VCaP (cell line): Measurements from ENCODE around the gene PANK4.

ENCODE experiments used
- H3K27ac ChIP-seq: fragments of 450-650 bp; 2 replicates; pipeline ENCODE4 v1.5.1; 2017
- TF ChIP-seq, protein P1 (sequence below): fragments of 450-650 bp; conservative IDR thresholded peaks from 2 replicates; pipeline ENCODE4 v1.5.1; 2017; ENCODE audit warnings: mild to moderate bottlenecking, moderate library complexity

Gene PANK4

DNA sequence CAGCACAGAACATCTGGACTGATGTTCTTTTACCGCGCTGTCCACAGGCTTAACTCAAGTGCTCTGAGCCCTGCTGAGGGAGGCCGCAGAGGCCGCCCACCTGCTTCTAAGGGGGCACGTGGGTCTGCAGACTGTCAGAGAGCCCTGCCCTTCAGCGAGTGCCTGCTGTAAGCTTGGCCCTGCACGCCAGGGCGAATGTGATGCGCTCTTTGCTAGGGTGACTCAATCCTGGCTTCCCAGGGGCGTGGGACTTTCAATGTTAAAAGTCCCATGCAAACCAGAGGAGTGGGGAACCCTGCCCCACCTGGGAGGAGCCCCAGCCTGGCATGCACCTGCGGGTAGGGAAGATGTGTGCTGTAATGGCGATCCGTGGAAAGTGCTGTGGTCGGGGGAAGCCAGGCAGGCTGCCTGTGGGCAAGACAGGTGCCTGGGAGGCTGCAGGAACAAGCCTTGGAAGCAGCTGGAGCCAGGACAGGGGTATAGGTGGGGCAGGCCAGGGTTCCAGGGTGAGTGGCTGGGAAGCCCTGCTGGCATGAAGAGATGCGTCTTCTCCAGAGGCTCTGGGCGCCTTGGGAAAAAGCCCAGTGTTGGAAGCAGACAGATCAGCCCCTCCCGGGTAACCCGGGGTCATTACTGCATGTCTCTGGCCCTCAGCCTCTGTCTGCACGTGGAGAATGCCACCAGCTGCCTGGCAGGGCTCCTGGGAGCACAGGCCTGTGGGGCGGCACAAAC, 594 bp upstream of the PANK4 start:
- TF ChIP-seq, protein P1, sequence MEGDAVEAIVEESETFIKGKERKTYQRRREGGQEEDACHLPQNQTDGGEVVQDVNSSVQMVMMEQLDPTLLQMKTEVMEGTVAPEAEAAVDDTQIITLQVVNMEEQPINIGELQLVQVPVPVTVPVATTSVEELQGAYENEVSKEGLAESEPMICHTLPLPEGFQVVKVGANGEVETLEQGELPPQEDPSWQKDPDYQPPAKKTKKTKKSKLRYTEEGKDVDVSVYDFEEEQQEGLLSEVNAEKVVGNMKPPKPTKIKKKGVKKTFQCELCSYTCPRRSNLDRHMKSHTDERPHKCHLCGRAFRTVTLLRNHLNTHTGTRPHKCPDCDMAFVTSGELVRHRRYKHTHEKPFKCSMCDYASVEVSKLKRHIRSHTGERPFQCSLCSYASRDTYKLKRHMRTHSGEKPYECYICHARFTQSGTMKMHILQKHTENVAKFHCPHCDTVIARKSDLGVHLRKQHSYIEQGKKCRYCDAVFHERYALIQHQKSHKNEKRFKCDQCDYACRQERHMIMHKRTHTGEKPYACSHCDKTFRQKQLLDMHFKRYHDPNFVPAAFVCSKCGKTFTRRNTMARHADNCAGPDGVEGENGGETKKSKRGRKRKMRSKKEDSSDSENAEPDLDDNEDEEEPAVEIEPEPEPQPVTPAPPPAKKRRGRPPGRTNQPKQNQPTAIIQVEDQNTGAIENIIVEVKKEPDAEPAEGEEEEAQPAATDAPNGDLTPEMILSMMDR: no peak
- peak overlapping the region; percentile 86 for H3K27ac ChIP-seq

DNA sequence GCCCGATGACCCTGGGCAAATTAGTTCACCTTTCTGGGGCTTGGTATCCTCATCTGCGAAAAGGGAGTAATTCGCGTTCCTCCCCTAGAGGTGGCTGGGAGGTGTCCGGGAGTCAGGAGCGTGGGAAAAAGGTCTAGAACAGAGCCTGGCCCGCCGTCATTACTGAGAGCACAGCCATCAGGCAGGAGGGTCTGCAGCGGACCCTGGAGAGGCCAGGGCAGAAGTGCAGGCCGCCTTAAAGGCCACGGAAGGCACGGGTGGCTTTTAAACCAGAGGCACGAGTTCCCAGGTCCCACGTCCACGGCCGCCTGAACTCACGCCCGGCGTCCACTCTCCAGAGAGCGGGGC, 850 bp downstream of the PANK4 start:
- peak overlapping the region; percentile 86 for H3K27ac ChIP-seq
- TF ChIP-seq, protein P1: no peak

DNA sequence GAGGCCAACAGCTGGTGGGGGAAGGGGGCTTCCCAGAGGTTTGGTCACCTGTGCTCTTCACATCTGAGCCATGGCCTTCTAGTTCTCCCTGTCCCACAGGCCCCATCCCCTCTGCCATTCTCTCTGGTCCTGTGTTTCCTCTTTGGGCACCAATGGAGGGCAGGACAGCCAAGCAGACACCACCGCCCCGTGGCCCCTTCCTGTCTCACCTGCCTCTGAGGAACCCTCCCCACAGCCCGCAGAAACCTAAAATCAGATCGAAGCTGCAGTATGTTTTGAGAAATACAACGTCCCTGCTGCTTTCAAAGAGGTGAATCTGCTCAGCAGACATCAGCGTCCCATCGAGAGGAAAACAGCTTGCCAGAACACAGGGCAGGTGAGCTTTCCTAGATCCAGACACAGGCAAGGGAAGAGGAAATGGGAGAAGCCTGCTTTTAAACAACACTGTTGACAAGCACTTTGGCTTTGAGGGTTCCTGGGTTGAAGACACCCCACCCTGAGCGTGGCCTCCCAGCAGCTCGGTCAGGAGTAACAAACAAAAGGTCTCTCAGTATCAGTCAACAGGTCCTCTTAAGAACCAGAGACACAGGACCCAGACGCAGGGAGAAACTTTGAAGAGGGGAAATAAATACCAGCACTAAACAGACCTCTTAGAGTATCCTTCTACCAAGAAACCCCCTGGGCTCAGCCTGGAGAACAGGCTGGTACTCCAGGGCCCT, 2.3 kb downstream of the PANK4 start:
- TF ChIP-seq, protein P1: no peak
- H3K27ac ChIP-seq: peak overlapping the region; percentile 86; the same call in 1 of the 2 replicates

DNA sequence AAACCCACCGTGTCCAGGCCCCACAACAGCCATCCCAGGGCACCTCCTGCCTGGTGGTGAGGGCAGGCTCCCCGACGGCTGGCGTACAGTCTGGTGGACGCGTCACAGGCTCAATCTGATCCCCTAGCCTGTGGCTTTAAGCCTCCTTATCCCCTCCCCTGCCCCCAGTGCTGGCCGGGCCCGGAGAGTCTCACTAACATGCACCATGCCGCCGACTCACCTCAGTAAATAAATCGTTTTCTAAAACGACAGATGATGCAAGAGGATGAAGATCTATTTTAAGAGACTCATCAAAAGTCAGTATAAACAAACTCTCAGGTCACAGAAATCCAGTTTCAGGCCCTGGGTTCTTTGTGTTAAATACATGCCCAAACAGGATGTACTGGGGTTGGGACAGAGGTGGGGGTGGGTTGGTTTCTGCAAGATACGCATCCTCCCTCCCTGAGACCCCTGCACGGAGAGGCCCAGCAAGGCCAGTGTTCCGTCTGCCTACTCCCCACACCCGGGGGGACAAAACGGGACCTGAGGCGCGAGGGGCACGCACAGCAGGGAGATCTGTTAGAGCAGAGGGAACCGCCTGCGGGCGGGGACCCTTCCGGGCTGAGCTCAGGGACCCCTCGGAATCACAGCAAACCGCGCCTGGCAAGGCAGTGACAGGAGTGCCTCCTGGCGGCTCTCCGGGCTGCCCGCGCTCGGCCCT, 3.1 kb downstream of the PANK4 start:
- TF ChIP-seq, protein P1: no peak
- peak overlapping the region; percentile 86; the same call in 1 of the 2 replicates for H3K27ac ChIP-seq

DNA sequence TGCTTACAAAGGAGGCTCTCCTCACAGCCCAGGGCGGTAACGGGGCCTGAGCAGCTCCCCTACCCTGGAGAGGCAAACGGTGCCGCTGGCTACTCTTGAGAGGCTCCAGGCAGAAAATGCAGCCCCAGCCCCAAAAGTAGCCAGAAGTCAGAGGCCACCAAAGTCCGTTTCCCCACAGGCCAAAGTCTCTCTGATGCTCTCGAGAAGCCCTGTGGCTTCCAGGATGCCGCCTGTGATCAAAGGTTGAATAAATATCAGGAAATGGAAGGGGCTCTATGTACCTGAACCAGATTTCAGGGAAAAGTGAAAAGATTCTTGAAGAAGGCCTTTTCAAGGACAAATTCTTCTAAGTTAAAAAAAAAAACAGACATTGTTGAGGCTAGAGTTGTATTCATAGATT, 4.2 kb downstream of the PANK4 start:
- H3K27ac ChIP-seq: no peak overlapping the region

DNA sequence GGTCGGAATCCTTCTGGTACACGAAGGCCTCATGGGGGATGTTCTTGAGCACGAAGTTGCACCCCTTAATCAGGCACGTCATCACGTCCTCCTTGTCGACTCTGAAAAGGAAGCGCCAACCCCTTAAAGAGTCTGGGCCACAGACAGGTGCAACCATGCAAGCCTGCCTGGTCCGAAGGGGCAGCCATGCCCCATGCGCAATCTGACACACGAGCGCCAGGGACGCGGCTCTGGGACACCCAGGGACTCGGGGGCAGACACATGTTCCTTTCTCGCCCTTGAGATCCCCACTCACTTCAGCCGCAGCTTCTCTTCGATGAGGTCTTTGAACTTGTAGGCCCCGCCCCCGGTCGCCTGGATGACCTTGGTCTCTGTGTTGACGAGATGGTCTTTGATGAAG, 5.6 kb downstream of the PANK4 start:
- TF ChIP-seq, protein P1: no peak
- no peak overlapping the region for H3K27ac ChIP-seq

More for the DNA sequence above, 4.2 kb downstream of the PANK4 start:
- TF ChIP-seq, protein P1: no peak

DNA sequence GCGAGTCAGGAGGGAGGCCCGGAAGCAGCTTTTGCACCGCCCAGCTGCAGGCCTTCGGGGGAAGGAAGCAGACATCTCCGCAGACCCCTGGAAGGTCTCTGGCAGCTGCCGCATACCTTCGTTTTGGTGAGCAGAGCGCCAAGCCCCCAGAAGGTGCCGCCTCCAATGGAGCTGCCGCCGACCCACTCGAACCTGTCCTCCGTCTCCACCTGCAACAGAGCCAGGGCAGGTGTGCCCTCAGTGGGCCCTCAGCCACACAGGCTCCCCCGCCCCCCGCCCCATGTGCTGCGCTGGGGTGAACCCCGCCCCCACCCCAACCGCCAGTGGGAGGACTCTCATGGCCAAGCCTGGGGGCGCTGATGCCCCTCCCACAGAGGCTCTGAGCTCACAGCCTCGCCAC, 6.2 kb downstream of the PANK4 start:
- H3K27ac ChIP-seq: no peak overlapping the region
- TF ChIP-seq, protein P1: no peak
